D721Med (cell line): ENCODE data around the gene PRXL2A.
"Not testable (repeated sequence)": the region's sequence is repeated elsewhere in the genome, so short reads cannot be mapped to it uniquely, and the experiment has no call there.

Experiments used
- DNase-seq: peaks from one replicate; pipeline ENCODE4 v3.0.0; 2011; ENCODE audit warnings: low spot score; ENCODE audit not compliant: insufficient read length
- FAIRE-seq: peaks from 2 replicates; lab custom pipeline; 2011; peaks lifted over from hg19 to GRCh38; lab: Jason Lieb, UNC
- CTCF ChIP-seq: IDR thresholded peaks from 2 replicates; pipeline ENCODE4 v1.5.1; 2012; ENCODE audit warnings: mild to moderate bottlenecking, control low read depth; ENCODE audit not compliant: insufficient read depth; ENCODE audit errors: missing control alignments

PRXL2A gene

GRCh38 chr10:80415734-80416478, 7.6 kb downstream of the PRXL2A start:
- no peak for DNase-seq
- no peak for TF ChIP-seq CTCF
- FAIRE-seq, result no peak

- FAIRE-seq, result no peak
- TF ChIP-seq CTCF, result no peak
- no peak for DNase-seq
Measured at GRCh38 chr10:80416479-80417098, 8.2 kb downstream of the PRXL2A start.

GRCh38 chr10:80417256-80417655, 8.9 kb downstream of the PRXL2A start:
- not testable (repeated sequence) for FAIRE-seq

GRCh38 chr10:80421050-80421706, 12.8 kb downstream of the PRXL2A start:
- no peak for TF ChIP-seq CTCF
- DNase-seq (no peak), FAIRE-seq (no peak)

More at GRCh38 chr10:80417256-80417655, 8.9 kb downstream of the PRXL2A start:
- not testable (repeated sequence) for DNase-seq

- DNase-seq (no peak), FAIRE-seq (no peak)
- no peak for TF ChIP-seq CTCF
Measured at GRCh38 chr10:80421707-80422536, 13.6 kb downstream of the PRXL2A start.

GRCh38 chr10:80425901-80426300, 17.6 kb downstream of the PRXL2A start:
- no peak for DNase-seq
- TF ChIP-seq CTCF, result no peak
- no peak for FAIRE-seq

- TF ChIP-seq CTCF, result no peak
- FAIRE-seq (no peak), DNase-seq (no peak)
Measured at GRCh38 chr10:80427541-80427940, 19.2 kb downstream of the PRXL2A start.
